Activated CD8-positive, alpha-beta memory T cell treated with anti-CD3 and anti-CD28 coated beads, Interleukin-2, amount 50 U/mL, for 24 hours (primary cell): Measurements from ENCODE around the gene COPS7A.
A peak's percentile ranks its signal among the peaks of the same experiment; 100 is the strongest.

Source experiments
- DNase-seq: peaks from one replicate; pipeline ENCODE4 v3.0.0-alpha.2; 2020; ENCODE audit errors: extremely low read depth

Gene COPS7A

DNA sequence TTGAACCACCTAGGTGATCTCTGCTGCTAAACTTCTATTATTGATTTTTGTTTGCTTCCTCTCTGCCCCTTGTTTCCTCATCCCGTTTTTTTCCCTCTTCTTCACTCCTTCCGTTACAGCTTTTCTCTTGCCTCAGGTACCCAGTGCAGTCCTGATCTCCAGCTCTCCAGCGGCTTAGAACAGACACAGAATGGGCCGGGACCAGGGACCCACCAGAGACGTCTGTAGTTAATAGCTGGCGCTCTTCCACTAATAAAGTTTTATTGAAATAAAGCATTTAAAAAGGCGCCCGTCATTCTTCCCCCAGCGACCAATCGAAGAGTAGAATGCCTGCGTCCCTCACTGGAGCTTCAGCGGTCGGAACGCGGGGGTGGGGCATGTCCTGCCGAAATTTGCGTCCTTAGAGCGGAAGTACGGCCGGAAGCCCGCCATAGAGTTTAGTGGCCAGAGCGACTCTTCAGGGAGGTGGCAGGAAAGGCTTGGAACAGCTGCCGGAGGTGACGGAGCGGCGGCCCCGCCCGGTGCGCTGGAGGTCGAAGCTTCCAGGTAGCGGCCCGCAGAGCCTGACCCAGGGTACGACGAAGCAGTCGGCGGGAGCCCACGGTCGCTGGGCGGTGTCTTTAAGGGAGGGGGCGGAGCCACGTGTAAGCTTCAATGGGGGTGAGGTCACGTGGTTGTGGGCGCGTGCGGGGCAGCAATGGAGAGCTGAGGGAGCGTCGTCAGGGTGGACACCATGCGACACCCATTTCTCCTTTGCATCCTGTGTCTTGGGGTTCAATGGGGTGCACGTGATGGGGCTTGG lies at the start of gene COPS7A:
Gene COPS7A (plus strand): TSS at position 440 of the 802 bp plus-strand sequence. CDS start 611 bp downstream, outside the sequence.
- peak; percentile 95 for DNase-seq

DNA sequence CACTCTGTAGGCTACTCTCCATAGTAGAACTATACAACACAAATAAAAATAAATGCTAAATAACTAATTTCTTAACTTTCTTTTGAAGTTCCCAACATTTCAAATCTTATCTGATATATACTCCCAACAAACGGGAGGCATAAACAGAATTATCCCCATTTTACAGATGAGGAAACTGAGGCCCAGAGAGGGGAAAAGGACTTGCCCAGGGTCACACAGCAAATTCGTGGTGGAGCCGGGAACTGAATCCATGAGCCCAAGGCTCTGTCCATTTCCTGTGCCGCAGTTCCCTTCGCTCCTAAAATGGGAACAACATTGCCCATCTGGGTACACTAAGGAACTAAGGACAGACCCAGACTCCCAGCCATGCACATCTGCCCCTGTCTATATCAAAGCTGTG lies 46.9 kb upstream of the COPS7A start:
- no peak for DNase-seq

DNA sequence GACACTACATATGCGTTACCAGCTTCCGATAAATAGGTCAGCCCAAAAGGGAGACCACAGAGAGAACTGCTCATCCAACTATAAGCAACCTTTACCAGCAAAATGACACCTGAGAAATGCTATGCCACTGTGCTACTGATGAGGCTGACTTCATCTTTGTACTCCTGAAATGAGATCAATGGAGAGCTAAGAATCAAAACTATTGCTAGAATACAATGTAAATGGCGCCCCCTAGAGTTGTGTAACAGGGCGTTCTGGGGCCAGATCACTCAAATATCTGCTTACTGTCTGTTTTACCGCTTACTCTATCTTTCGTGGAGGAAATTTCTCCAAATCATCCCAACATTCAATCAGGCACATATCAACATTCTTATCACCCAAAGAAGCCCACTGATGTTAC lies 39.2 kb upstream of the COPS7A start:
- DNase-seq: no peak

DNA sequence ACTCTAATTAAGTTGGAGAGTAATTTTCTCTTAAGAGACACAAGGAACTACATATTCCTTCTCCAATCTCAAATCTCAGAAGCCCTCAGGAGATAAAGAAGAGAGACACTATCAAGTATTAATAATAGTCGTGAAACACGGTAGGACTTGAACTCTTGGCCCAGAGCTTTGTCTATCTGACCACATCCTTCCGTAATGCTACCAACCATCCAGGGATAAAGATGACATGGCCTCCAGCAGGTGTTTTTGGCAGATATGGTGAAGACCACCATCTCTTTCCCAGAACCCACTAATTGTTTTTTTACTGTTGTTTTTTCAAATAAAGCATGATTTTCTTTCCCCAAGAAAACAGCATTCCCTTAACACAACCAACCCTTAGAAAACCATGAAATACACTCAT lies 38.0 kb upstream of the COPS7A start:
- no peak for DNase-seq

DNA sequence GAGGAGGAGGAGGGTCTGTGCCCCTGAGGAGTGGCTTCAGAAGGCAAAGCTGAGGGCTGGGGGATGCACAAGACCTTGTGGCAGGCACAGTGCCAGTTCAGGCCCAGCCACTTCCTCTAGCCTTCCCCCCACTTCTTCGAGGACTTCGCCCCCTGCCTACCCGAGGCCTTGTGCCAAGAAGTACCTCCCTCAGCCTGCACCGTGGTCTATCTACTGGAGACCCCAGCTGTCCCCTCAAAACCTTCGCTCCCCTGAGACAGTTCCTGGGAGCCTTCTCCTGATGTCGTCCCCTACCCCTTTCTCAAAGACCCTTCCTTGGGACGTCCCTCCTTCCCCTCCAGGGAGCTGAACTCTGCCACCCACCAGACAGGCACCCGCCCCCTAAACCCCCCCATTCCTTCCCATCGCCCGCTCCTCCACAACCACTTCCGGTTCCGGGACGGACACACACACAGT lies 35.3 kb upstream of the COPS7A start:
- DNase-seq: no peak

DNA sequence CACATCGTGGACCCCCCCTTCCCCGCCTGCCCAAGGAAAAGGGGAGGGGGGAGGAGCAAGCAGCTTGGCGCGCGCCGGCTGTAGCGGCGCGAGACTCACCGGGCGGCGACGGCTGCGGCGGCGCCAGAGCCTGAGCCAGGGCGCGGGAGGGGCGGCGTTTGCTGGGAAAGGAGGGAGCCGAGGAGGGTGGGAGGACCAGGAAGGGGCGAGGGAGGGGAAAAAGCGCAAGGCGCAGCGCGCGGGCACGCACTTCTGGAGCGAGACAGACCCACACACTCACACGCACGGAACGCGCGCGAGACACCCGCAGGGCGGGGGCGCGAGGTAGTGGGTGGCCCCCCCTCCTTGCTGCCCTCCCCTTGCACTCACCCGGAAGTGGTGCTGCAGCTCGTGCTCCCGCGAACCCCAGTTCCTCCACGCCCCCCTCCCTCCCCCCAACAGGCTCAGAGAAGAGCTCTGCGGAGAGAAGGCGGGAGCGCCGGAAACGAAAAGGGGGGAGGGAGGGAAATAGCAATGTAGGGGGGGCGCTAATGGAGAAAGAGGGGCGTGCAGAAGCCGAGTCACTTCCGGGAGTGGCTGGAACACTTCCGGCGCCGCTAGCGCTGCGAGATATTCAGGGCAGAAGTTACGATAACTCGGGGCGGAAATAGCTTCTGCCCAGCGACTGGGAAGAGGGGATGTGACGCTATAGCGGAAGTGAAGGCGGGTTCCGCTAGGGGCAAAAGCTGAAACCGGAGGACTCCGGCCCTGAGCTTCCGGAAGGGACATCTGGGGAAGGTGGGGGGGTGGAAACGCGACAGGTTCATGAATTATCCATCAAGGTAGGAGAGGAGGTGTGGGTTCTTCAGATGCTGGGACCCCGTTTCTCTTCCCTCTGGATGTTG lies 34.6 kb upstream of the COPS7A start, which contains the start of gene ZNF384:
Gene ZNF384 (minus strand): TSS at position 377 of the 884 bp plus-strand sequence. CDS start 9,855 bp downstream, outside the sequence.
- peak; percentile 94 for DNase-seq

DNA sequence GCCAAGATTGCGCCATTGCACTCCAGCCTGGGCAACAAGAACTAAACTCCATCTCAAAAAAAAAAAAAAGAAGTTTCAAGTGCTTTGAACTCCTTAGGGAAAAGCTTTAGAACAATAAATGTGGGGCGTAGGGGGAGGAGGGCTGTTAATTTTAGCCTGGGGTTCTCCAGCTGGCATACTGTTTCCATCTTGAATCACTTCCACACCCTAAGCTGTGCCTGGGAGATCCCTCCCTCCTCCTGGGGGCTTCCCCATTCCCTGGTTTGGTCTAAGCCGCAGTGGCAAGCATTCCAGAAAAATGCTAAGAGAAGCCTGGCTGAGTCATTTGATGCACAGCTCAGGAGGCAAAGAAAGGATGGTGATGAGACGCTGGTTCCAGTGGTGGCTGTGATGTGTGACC lies 32.4 kb upstream of the COPS7A start:
- no peak for DNase-seq

DNA sequence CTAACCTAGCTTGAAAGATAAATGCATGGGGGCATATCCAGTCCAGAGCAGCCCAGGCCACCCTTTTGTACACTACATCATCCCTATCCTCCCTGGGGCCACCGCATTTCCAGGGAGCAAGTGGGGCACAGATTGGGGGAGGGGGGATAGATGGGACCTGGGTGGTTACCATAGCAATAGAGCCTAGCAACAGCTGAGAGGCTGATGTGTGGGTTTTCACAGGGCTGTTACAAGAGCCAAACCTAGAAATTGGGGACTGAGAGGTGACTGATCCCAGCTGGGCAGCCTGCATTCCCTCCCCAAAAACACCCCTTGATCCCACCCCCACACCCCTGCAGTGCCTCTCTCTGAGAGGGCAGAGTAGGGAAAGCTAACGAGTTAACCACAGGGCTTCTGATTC lies 31.0 kb upstream of the COPS7A start:
- DNase-seq: no peak

DNA sequence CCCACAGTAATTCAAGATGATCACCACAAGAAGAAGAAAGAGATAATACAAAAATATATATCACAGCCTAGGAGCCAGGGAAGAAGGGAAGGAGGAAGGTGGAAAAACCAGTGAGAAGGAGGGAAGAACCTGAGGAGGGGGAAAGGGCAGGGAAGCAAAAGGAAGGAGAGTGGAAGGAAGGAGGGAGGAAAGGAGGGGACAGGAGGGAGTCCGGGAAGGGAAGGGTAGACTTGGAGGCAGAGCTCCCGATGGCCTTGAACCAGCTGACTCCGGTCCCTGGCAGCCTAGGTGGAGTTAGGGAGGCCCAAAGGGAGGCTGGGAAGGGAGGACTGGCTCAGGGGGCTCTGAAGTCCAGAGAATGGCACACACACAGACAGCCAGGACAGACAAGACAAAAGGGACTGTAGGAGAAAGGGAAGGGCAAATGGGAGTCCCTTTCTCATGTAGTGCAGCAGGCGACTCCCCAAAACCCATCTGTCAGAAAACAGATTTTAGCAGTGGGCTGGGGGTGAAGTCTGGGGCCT lies 30.0 kb upstream of the COPS7A start:
- DNase-seq: no peak

DNA sequence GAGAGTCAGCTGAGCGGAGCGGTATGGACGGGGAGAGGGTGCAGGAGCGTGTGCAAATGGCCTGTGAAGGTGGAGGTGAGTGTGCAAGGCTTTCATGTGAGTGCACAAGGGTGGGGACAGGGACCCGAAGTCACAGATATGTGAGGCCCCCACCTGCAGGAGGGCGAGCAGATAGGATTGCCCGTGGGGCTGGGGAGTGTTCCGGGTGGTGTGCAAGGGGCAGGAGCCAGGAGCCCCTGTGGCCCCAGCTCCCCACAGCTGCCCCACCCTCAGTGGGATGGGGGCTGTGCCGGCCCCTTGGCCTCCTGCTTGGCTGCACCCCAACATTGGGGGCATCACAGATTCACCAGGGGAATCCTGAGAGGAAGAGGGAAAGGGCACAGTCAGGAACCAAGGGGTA lies 29.1 kb upstream of the COPS7A start:
- DNase-seq: no peak

- DNase-seq: no peak
These were observed 28.4 kb upstream of the COPS7A start for GRCh38 chr12:6695313-6696045.

GRCh38 chr12:6696690-6697583 lies 26.9 kb upstream of the COPS7A start:
- no peak for DNase-seq

- no peak for DNase-seq
These were observed 26.1 kb upstream of the COPS7A start for GRCh38 chr12:6697584-6698351.

- DNase-seq: no peak
These were observed 25.3 kb upstream of the COPS7A start for GRCh38 chr12:6698352-6699046.

DNA sequence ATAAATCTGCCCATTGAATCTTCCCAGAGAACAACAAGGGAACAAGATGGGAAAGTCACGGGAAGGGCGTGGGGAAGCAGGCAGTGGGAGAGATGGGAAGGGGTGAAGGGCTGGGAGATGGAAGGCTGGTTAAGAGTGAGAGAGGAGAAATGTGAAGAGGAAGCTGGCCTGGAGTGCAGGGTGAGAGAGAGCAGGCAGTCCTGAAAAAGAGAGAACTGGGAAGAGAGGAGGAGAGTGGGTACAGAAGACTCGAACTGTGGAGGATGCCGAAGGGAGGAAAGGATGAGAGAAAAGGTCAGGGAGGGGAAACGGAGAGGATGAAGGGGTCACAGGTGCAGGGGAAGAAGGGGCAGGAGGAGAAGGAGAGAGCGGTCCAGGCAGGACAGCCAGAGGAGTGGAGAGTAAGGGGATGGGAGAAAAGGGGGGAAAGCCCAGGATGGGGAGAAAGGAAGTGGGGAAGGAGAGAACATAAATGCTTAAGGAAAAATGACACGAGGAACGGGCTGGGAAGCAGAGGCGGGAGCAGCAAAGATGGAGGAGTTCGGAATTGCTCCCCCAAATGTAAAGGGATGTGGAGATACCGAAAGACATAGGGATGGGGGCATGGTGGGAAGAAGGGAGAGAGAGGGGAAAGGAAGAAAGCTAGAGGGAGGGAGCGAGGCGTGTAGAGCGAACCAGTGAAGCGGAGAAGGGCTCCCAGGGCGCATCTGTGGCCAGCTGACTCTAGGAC lies 24.4 kb upstream of the COPS7A start:
- no peak for DNase-seq

DNA sequence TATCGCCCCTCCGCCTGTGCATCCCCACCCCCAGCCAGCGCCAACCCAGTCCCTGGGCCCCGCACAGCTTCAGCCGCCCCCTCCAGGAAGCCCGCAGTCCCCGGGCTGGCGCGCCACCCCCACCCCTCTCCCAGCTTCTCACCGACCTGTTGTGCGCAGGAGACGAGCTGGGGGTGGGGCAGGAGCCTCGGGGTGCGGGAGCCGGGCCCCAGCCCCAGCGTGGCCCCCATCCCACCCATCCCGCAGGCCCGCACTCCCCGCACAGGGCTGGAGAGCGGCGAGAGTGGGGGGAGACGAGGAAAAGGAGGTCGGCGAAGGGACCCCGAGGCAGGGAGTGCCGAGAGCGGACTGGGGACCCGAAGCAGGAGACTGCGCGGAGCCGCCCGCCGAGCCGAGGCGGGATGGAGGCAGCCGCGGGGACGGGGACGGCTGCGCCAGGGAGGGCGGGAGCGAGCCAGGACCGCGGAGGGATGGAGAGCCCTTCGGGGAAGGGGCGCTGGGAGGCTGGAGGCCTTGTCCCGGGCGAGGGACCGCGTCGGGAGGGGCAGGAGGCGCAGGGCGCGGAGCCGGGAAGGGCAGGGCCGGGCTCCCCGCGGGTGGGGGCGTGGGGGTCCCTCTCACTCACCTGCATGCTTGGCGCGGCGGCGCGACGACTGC lies 23.7 kb upstream of the COPS7A start:
- no peak for DNase-seq

DNA sequence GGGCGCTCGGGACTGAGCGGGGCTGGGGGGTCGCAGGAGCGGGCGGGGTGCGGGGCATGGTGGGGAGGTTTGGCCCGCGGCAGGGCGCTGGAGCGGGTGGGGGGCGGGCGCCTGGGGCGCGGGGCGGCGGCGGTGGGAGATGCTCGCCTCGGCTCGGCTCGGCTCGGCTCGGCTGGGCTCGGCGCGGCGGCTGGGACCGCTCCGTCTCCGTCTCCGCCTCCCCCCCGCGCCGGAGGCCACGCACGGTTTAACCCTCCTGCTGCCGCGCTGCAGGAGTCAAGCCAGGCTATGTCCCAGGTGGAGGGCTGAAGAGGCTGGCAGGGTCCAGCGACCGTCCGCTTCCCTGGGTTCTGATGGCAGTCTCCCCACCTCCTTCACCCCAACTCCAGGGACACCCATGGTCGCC lies 23.2 kb upstream of the COPS7A start, which contains the start of gene PIANP:
Gene PIANP (minus strand): TSS at position 170 of the 406 bp plus-strand sequence. CDS start 2,754 bp downstream, outside the sequence.
- no peak for DNase-seq
